Lung (tissue), 12 donors: ENCODE data around the gene EIF4G1. TPM values are rescaled to one million over a fixed set of nuclear protein-coding genes. Genes with fewer than 3 reads are reported as not detected.
"Not testable (repeated sequence)": the region's sequence is repeated elsewhere in the genome, so short reads cannot be mapped to it uniquely, and the experiment has no call there.

ENCODE experiments used
- ATAC-seq: fragments of 200-7000 bp; cut with Tn5 transposase; one replicate; pipeline ENCODE4 v1.9.1; 2020; ENCODE audit warnings: moderate number of reproducible peaks; ENCODE audit not compliant: insufficient read depth, low FRiP score
- DNase-seq, 3 donors: peaks; one replicate each; pipeline ENCODE4 v3.0.0-alpha.2; 2013 to 2017
- H3K27ac ChIP-seq, 2 donors: one replicate each; pipeline ENCODE4 v1.5.1; 2013; ENCODE audit warnings: mild to moderate bottlenecking in 2 of 2, moderate library complexity in 2 of 2, control low read depth in 1 of 2, inconsistent platforms in 1 of 2, low read depth in 1 of 2, low read length in 1 of 2
- H3K27me3 ChIP-seq, 3 donors: one replicate each; pipeline ENCODE4 v1.5.1; 2013; ENCODE audit warnings: low read length in 2 of 3; ENCODE audit not compliant: control insufficient read depth in 3 of 3, insufficient read depth in 3 of 3
- H3K36me3 ChIP-seq, 4 donors: one replicate each; pipeline ENCODE4 v1.5.1; 2013; ENCODE audit warnings: low read length in 4 of 4, mild to moderate bottlenecking in 1 of 4, moderate library complexity in 1 of 4; ENCODE audit not compliant: control insufficient read depth in 4 of 4, insufficient read depth in 4 of 4
- H3K4me1 ChIP-seq, 5 donors: one replicate each; pipeline ENCODE4 v1.5.1; 2013; ENCODE audit warnings: low read length in 5 of 5, mild to moderate bottlenecking in 2 of 5, moderate library complexity in 1 of 5; ENCODE audit not compliant: control insufficient read depth in 5 of 5, insufficient read depth in 5 of 5
- H3K4me3 ChIP-seq: one replicate; pipeline ENCODE4 v1.5.1; 2013; ENCODE audit warnings: mild to moderate bottlenecking, control low read depth, moderate library complexity
- H3K9ac ChIP-seq, 2 donors: one replicate each; pipeline ENCODE4 v1.5.1; 2013; ENCODE audit warnings: low read length in 2 of 2, control low read depth in 1 of 2; ENCODE audit not compliant: insufficient read depth in 1 of 2
- H3K9me3 ChIP-seq, 4 donors: one replicate each; pipeline ENCODE4 v1.5.1; 2013; ENCODE audit warnings: low read length in 3 of 4, mild to moderate bottlenecking in 1 of 4, moderate library complexity in 1 of 4; ENCODE audit not compliant: control insufficient read depth in 4 of 4, insufficient read depth in 3 of 4
- CTCF ChIP-seq: IDR thresholded peaks from 2 replicates; pipeline ENCODE4 v1.5.1; 2012; ENCODE audit warnings: mild to moderate bottlenecking; ENCODE audit errors: control extremely low read depth, extremely low read depth
- WGBS, 2 donors: extraction: QIAGEN DNeasy Blood & Tissue Kit; methylation state at CpG; one replicate each; pipeline ENCODE4 v1.1.7; 2013; 5-methylcytosine and 5-hydroxymethylcytosine counted together
- polyA plus RNA-seq, 2 donors: library from polyadenylated mRNA; stranded (reverse); fragments of 200-250 nt; gene quantifications; one replicate each; pipeline ENCODE4 v1.2.1, GENCODE V29; 2013
- total RNA-seq, 2 donors: library from RNA; depleted of rRNA in 1 of 2; stranded (reverse); fragments of >200 nt in 1 of 2; gene quantifications; one replicate each; pipeline ENCODE4 v1.2.1, GENCODE V29; 2014 to 2021
- donor health status: control.
- donor health status: control.
- donor health status: Bipolar disorder and iron deficiency.
- donor health status: healthy.
- donor health status: DM: yes; HTN: yes; CAD: no.

EIF4G1 gene
- total and polyA plus RNA-seq, 4 donors, result 201 to 419 (median 226) TPM

GRCh38 chr3:184337399-184337714 is 23.0 kb downstream of the EIF4G1 start, which contains the start of gene FAM131A:
Gene FAM131A (plus strand): TSS chr3:184337600. CDS start chr3:184337631, 31 bp downstream.
- H3K9ac ChIP-seq, result peak within 1 kb of the TSS; percentile 66 to 82
- no peak for TF ChIP-seq CTCF
- ATAC-seq, result no peak
- peak within 1 kb of the TSS; percentile 62 for H3K4me3 ChIP-seq
- WGBS, 2 donors, result 75 to 85% methylated on average over 6 of the region's 6 CpGs
- H3K4me1 ChIP-seq, result peaks cover 3 to 30% (median 17%) of the 10 kb centered on the region in 5 donors
- no peaks in the 10 kb centered on the region for H3K9me3 ChIP-seq
- H3K27me3 ChIP-seq, result no peaks in the 10 kb centered on the region
- peaks cover 4 to 27% (median 20%) of the 10 kb centered on the region in 4 donors for H3K36me3 ChIP-seq
- DNase-seq, result peak in 1 of 3 donors; percentile 42
- H3K27ac ChIP-seq, result peak within 1 kb of the TSS; percentile 88 to 96

GRCh38 chr3:184337981-184338380 is 23.6 kb downstream of the EIF4G1 start:
- H3K4me1 ChIP-seq, result peaks cover 3 to 30% (median 17%) of the 10 kb centered on the region in 5 donors
- DNase-seq, result no peak

DNA sequence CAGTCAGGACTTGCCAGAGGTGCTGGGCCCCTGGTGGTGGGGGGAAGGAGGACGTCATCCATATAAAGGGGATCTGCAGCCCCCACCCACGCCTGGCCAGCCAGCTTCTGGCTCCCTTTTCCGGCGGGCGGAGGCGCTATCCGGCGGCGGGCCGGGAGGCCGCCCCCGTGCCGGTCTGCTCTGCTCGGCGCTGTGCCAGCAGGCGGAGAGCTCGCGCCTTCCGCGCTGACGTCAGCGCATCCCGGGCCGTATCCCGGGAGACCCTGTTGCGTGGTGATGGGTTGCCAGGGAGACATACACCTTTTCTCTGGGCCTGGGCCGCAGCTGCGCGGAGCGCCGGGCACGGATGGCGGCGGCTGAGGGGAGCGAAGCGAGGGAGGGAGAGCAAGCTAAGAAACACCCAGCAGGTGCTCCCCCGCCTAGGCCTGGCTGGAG is 24.1 kb downstream of the EIF4G1 start:
- no peak for ATAC-seq
- peaks cover 8 to 25% (median 20%) of the 10 kb centered on the region in 4 donors for H3K36me3 ChIP-seq
- peak; percentile 74 to 86 (median 80) for DNase-seq
- no peaks in the 10 kb centered on the region for H3K9me3 ChIP-seq
- H3K4me3 ChIP-seq, result no peak overlapping the region
- TF ChIP-seq CTCF, result no peak
- 36 to 48% methylated on average over 28 to 37 of the region's 37 CpGs for WGBS, 2 donors
- H3K27me3 ChIP-seq, result no peaks in the 10 kb centered on the region
- peak overlapping the region; percentile 43 to 88 for H3K27ac ChIP-seq
- peaks cover 3 to 30% (median 17%) of the 10 kb centered on the region in 5 donors for H3K4me1 ChIP-seq
- no peak overlapping the region for H3K9ac ChIP-seq

More at GRCh38 chr3:184337981-184338380, 23.6 kb downstream of the EIF4G1 start:
- ATAC-seq, result no peak
- H3K9me3 ChIP-seq, result no peaks in the 10 kb centered on the region
- 76 to 87% methylated on average over 7 of the region's 7 CpGs for WGBS, 2 donors
- no peaks in the 10 kb centered on the region for H3K27me3 ChIP-seq
- H3K36me3 ChIP-seq, result peaks cover 7 to 25% (median 20%) of the 10 kb centered on the region in 4 donors
- H3K4me3 ChIP-seq, result no peak overlapping the region
- H3K27ac ChIP-seq, result peak overlapping the region; percentile 43 to 88
- no peak overlapping the region for H3K9ac ChIP-seq
- no peak for TF ChIP-seq CTCF

GRCh38 chr3:184339001-184339400 is 24.6 kb downstream of the EIF4G1 start:
- H3K9me3 ChIP-seq, result no peaks in the 10 kb centered on the region
- H3K9ac ChIP-seq, result no peak overlapping the region
- peaks cover 3 to 30% (median 17%) of the 10 kb centered on the region in 5 donors for H3K4me1 ChIP-seq
- H3K27ac ChIP-seq, result peak overlapping the region; percentile 10 to 43
- TF ChIP-seq CTCF, result no peak
- DNase-seq (no peak), ATAC-seq (no peak)
- H3K36me3 ChIP-seq, result peaks cover 10 to 22% (median 18%) of the 10 kb centered on the region in 4 donors
- 68 to 76% methylated on average over 8 of the region's 8 CpGs for WGBS, 2 donors
- no peak overlapping the region for H3K4me3 ChIP-seq
- H3K27me3 ChIP-seq, result no peaks in the 10 kb centered on the region

GRCh38 chr3:184339451-184340135 is 25.2 kb downstream of the EIF4G1 start:
- H3K27me3 ChIP-seq, DNase-seq, H3K4me3 ChIP-seq, ATAC-seq, H3K27ac ChIP-seq, H3K9ac ChIP-seq, H3K9me3 ChIP-seq: not testable (repeated sequence)
- H3K36me3 ChIP-seq, result peaks cover 8 to 23% (median 13%) of the 10 kb centered on the region in 4 donors
- H3K4me1 ChIP-seq, result peaks cover 3 to 30% (median 17%) of the 10 kb centered on the region in 5 donors
- WGBS, 2 donors, result 90 to 94% methylated on average over 19 of the region's 19 CpGs
